Transverse colon (tissue), 4 donors: ENCODE results near the gene EMILIN2. TPM values are rescaled to one million over a fixed set of nuclear protein-coding genes. Genes with fewer than 3 reads are reported as not detected.

Experiments
- DNase-seq: peaks from one replicate; pipeline ENCODE4 v3.0.0-alpha.2; 2019
- H3K27ac ChIP-seq, 4 donors: fragments of 200-600 bp; sonication (generic); 2 replicates each; pipeline ENCODE4 v1.5.1; 2016 to 2018; ENCODE audit warnings: inconsistent platforms in 4 of 4
- H3K27me3 ChIP-seq: fragments of 200-600 bp; sonication (generic); 2 replicates; pipeline ENCODE4 v1.5.1; 2017; ENCODE audit warnings: inconsistent platforms
- H3K36me3 ChIP-seq, 4 donors: fragments of 200-600 bp; sonication (generic); 2 replicates each; pipeline ENCODE4 v1.5.1; 2017 to 2019; ENCODE audit warnings: inconsistent platforms in 4 of 4
- H3K4me1 ChIP-seq, 4 donors: fragments of 200-600 bp; sonication (generic); 2 replicates each; pipeline ENCODE4 v1.5.1; 2017 to 2020; ENCODE audit warnings: inconsistent platforms in 4 of 4
- H3K4me3 ChIP-seq, 4 donors: fragments of 200-600 bp; sonication (generic); 1 replicate in 1 of 4; 2 replicates in 3 of 4; pipeline versions ENCODE4 v1.5.1 to v1.6.1; 2017 to 2019; ENCODE audit warnings: inconsistent platforms in 4 of 4
- H3K9me3 ChIP-seq, 2 donors: fragments of 200-600 bp; sonication (generic); 2 replicates each; pipeline ENCODE4 v1.5.1; 2017 to 2019; ENCODE audit warnings: inconsistent platforms in 2 of 2
- CTCF ChIP-seq, 5 experiments: fragments of 200-600 bp in 3 of 5; fragments of 450-650 bp in 2 of 5; sonication (generic) in 3 of 5; IDR thresholded peaks; 1 replicate in 2 of 5; 2 replicates in 3 of 5; pipeline ENCODE4 v1.5.1; 2016 to 2017; ENCODE audit warnings: antibody characterized with exemption in 5 of 5, inconsistent platforms in 3 of 5, mild to moderate bottlenecking in 2 of 5, moderate library complexity in 1 of 5
- EP300 ChIP-seq: sonication (generic); formaldehyde crosslinking; IDR thresholded peaks from one replicate; pipeline ENCODE4 v1.6.1; 2017; ENCODE audit warnings: antibody characterized with exemption, low read depth
- POLR2A ChIP-seq: fragments of 450-650 bp; IDR thresholded peaks from one replicate; pipeline ENCODE4 v1.6.1; 2016; ENCODE audit warnings: antibody characterized with exemption, mild to moderate bottlenecking, moderate library complexity
- POLR2AphosphoS5 ChIP-seq, 3 donors: sonication (generic); formaldehyde crosslinking; IDR thresholded peaks; one replicate each; pipeline ENCODE4 v1.6.1; 2016; ENCODE audit warnings: antibody characterized with exemption in 3 of 3
- WGBS, 2 donors: methylation state at CpG; one replicate each; pipeline ENCODE4 v1.1.5; 2018; ENCODE audit warnings: low coverage in 1 of 2; 5-methylcytosine and 5-hydroxymethylcytosine counted together
- in situ Hi-C, 4 donors: fragments of 200-750 bp; cut with MboI; loops; one replicate each; pipeline versions ENCODE4 v1.15.0 to v1.15.1; 2017; ENCODE audit warnings: low sequenced_read_pairs in 3 of 4, low pct_ligation_motif_present in 1 of 4, low pct_unique_long_range_greater_than_20kb in 1 of 4
- intact Hi-C: fragments of 100-400 bp; cut with DNase I; formaldehyde crosslinking; loops from one replicate; pipeline ENCODE4 v1.15.1; 2023; ENCODE audit warnings: low total_unique reads
- total RNA-seq, 4 donors: library from RNA; depleted of rRNA; stranded (reverse); fragments of >200 nt; gene quantifications; one replicate each; pipeline ENCODE4 v1.1.0, GENCODE V29; 2016

EMILIN2 gene
- total RNA-seq, 4 donors from 2014 or later, result 12.0 to 145 (median 56.5) TPM

GRCh38 chr18:2926528-2926927, 79.7 kb downstream of the EMILIN2 start:
- 98% methylated on average over 4 of the region's 4 CpGs; no CpG with 5 or more reads in 1 of the 2 donors for WGBS, 2 donors
- in situ Hi-C loops, result loop anchor here in 2 of 4 donors (25.0 kb wide), 2 partner anchors 136 to 311 kb away; partner anchors contain the start of gene MYL12A (in 1 of the 2)
- no peaks in the 10 kb centered on the region for H3K9me3 ChIP-seq

GRCh38 chr18:2927745-2928144, 80.9 kb downstream of the EMILIN2 start:
- H3K4me3 ChIP-seq, result no peak overlapping the region
- intact Hi-C loops (no loop called here), in situ Hi-C loops (loop anchor here in 2 of 4 donors (25.0 kb wide), 2 partner anchors 135 to 310 kb away; partner anchors contain the start of gene MYL12A (in 1 of the 2))
- H3K4me1 ChIP-seq, result no peaks in the 10 kb centered on the region
- 87 to 96% methylated on average over 7 to 8 of the region's 8 CpGs for WGBS, 2 donors
- H3K36me3 ChIP-seq, result peaks cover 2 to 60% (median 27%) of the 10 kb centered on the region in 4 donors
- H3K27ac ChIP-seq, result no peak overlapping the region
- H3K27me3 ChIP-seq, result no peaks in the 10 kb centered on the region
- no peaks in the 10 kb centered on the region for H3K9me3 ChIP-seq
- no peak for TF ChIP-seq POLR2A
- no peak for TF ChIP-seq EP300
- no peak for TF ChIP-seq CTCF (IDR thresholded peaks at IDR 0.05)
- TF ChIP-seq POLR2AphosphoS5 (IDR thresholded peaks at IDR 0.05), result no peak
- DNase-seq, result no peak

More at GRCh38 chr18:2926528-2926927, 79.7 kb downstream of the EMILIN2 start:
- Histone ChIP-seq H3K4me1 (no peaks in the 10 kb centered on the region), H3K27ac (no peak overlapping the region), H3K36me3 (peaks cover 2 to 72% (median 29%) of the 10 kb centered on the region in 4 donors), H3K4me3 (no peak overlapping the region), H3K27me3 (no peaks in the 10 kb centered on the region)
- TF ChIP-seq EP300, result no peak
- TF ChIP-seq CTCF (IDR thresholded peaks at IDR 0.05), result no peak
- TF ChIP-seq POLR2A, result no peak
- TF ChIP-seq POLR2AphosphoS5 (IDR thresholded peaks at IDR 0.05), result no peak
- intact Hi-C loops, result no loop called here
- DNase-seq, result no peak

GRCh38 chr18:2932247-2933181, 85.7 kb downstream of the EMILIN2 start:
- peaks cover 0 to 30% (median 16%) of the 10 kb centered on the region in 4 donors for H3K36me3 ChIP-seq
- WGBS, 2 donors, result 46 to 63% methylated on average over 3 to 10 of the region's 10 CpGs
- in situ Hi-C loops, result loop anchor here (10.0 to 25.0 kb wide), 5 partner anchors 52 to 312 kb away; partner anchors contain the start of gene MYL12A (in 4 of the 4)
- no peaks in the 10 kb centered on the region for H3K27me3 ChIP-seq
- H3K27ac ChIP-seq, result no peak overlapping the region
- no peaks in the 10 kb centered on the region for H3K9me3 ChIP-seq
- intact Hi-C loops, result loop anchor here (1.0 to 5.0 kb wide), 3 partner anchors 130 to 315 kb away; partner anchors contain the start of gene MYL12A
- no peak for DNase-seq
- peaks cover 0 to 8% (median 0%) of the 10 kb centered on the region in 4 donors for H3K4me1 ChIP-seq
- H3K4me3 ChIP-seq, result no peak overlapping the region
- TF ChIP-seq POLR2A, result no peak
- peak; percentile 69 to 89 (median 78) for TF ChIP-seq CTCF (IDR thresholded peaks at IDR 0.05)

- H3K4me3 ChIP-seq, result no peak overlapping the region
- H3K36me3 ChIP-seq, result peaks cover 0 to 33% (median 11%) of the 10 kb centered on the region in 4 donors
- intact Hi-C loops (loop anchor here (5.0 kb wide), 2 partner anchors 128 to 313 kb away; partner anchors contain the start of gene MYL12A), in situ Hi-C loops (loop anchor here (10.0 to 25.0 kb wide), 5 partner anchors 51 to 311 kb away; partner anchors contain the start of gene MYL12A (in 4 of the 4))
- TF ChIP-seq POLR2AphosphoS5 (IDR thresholded peaks at IDR 0.05), result no peak
- no peak for TF ChIP-seq POLR2A
- TF ChIP-seq EP300, result no peak
- TF ChIP-seq CTCF (IDR thresholded peaks at IDR 0.05), result no peak
- WGBS, 2 donors, result 66 to 100% methylated on average over 3 of the region's 3 CpGs
- H3K4me1 ChIP-seq, result peaks cover 0 to 14% (median 4%) of the 10 kb centered on the region in 4 donors
- no peaks in the 10 kb centered on the region for H3K9me3 ChIP-seq
- no peaks in the 10 kb centered on the region for H3K27me3 ChIP-seq
- no peak overlapping the region for H3K27ac ChIP-seq
- DNase-seq, result no peak
Measured at GRCh38 chr18:2933995-2934394, 87.2 kb downstream of the EMILIN2 start.
